Fibroblast of lung (primary cell): ENCODE data around the gene CARD18.

ENCODE experiments used
- CTCF ChIP-seq, 2 donors: IDR thresholded peaks in 1 of 2; conservative IDR thresholded peaks in 1 of 2; 1 replicate in 1 of 2; 2 replicates in 1 of 2; pipeline ENCODE4 v1.5.1; 2011 to 2012; ENCODE audit warnings: low read length in 2 of 2, control low read depth in 1 of 2, inconsistent platforms in 1 of 2, low read depth in 1 of 2, mild to moderate bottlenecking in 1 of 2
- EZH2 ChIP-seq: IDR thresholded peaks from 2 replicates; pipeline ENCODE4 v1.5.1; 2012; ENCODE audit warnings: low read length, control low read depth, mild to moderate bottlenecking; ENCODE audit errors: missing control alignments

GRCh38 chr11:105104292-105104691 lies 35.3 kb downstream of the CARD18 start:
- TF ChIP-seq CTCF (conservative IDR thresholded peaks at IDR 0.05 in 1 of 2, IDR thresholded peaks at IDR 0.05 in 1 of 2; ENCODE audit: low read depth in 1 of 2, low read length in 2 of 2) = no peak
- no peak for TF ChIP-seq EZH2
